ENCODE data around the gene UBR1. TPM values are rescaled to one million over a fixed set of nuclear protein-coding genes. Genes with fewer than 3 reads are reported as not detected.

Gene UBR1
- total RNA-seq, 2 experiments from 2014 or later, result 27.3 to 29.2 TPM

Other genes starting within 250 kb of the UBR1 start
- 10 to 100 TPM in 1 of 2 experiments, 1 to 10 TPM in 1; 9.9 to 11.9 TPM for gene TTBK2, start 185.3 kb downstream of the UBR1 start, total RNA-seq
- gene TMEM62, start 27.5 kb upstream of the UBR1 start, total RNA-seq, result 10 to 100 TPM; 10.5 to 11.6 TPM
- gene CCNDBP1, start 79.4 kb upstream of the UBR1 start, total RNA-seq, result 10 to 100 TPM; 49.2 to 54.1 TPM
- gene EPB42, start 115.0 kb upstream of the UBR1 start, total RNA-seq, result not detected
- gene TGM5, start 160.9 kb upstream of the UBR1 start, total RNA-seq, result under 1 TPM; 0.11 to 0.22 TPM
- not detected for gene TGM7, start 196.2 kb upstream of the UBR1 start, total RNA-seq
- gene LCMT2, start 224.5 kb upstream of the UBR1 start, total RNA-seq, result 1 to 10 TPM; 8.3 to 9.2 TPM

Data from activated CD8-positive, alpha-beta T cell treated with anti-CD3 and anti-CD28 coated beads for 36 hours (primary cell).